ENCODE measurements around the gene ACP4. TPM values are rescaled to one million over a fixed set of nuclear protein-coding genes. Genes with fewer than 3 reads are reported as not detected.
"Not testable (repeated sequence)": the region's sequence is repeated elsewhere in the genome, so short reads cannot be mapped to it uniquely, and the experiment has no call there.

The ACP4 gene
- total RNA-seq, 1 donor, result not detected

GRCh38 chr19:50779504-50780457, 10.4 kb upstream of the ACP4 start:
- no peak overlapping the region for H3K4me3 ChIP-seq (ENCODE audit: low read depth, low read length)
- TF ChIP-seq CTCF (IDR thresholded peaks at IDR 0.05; ENCODE audit: insufficient read depth, low read length), result no peak
- no peak for DNase-seq (ENCODE audit: low read depth)

GRCh38 chr19:50780753-50781435, 9.3 kb upstream of the ACP4 start:
- DNase-seq (ENCODE audit: low read depth), result no peak
- no peak for TF ChIP-seq CTCF (IDR thresholded peaks at IDR 0.05; ENCODE audit: insufficient read depth, low read length)
- no peak overlapping the region for H3K4me3 ChIP-seq (ENCODE audit: low read depth, low read length)

GRCh38 chr19:50783848-50784152, 6.4 kb upstream of the ACP4 start:
- DNase-seq (ENCODE audit: low read depth); H3K4me3 ChIP-seq (ENCODE audit: low read depth, low read length): not testable (repeated sequence)

- DNase-seq (ENCODE audit: low read depth), result no peak
- TF ChIP-seq CTCF (IDR thresholded peaks at IDR 0.05; ENCODE audit: insufficient read depth, low read length), result no peak
- no peak overlapping the region for H3K4me3 ChIP-seq (ENCODE audit: low read depth, low read length)
These were observed 5.5 kb upstream of the ACP4 start for GRCh38 chr19:50784710-50785109.

GRCh38 chr19:50785329-50785728, 4.9 kb upstream of the ACP4 start:
- DNase-seq (ENCODE audit: low read depth), result no peak
- no peak overlapping the region for H3K4me3 ChIP-seq (ENCODE audit: low read depth, low read length)
- TF ChIP-seq CTCF (IDR thresholded peaks at IDR 0.05; ENCODE audit: insufficient read depth, low read length), result no peak

- no peak for TF ChIP-seq CTCF (IDR thresholded peaks at IDR 0.05; ENCODE audit: insufficient read depth, low read length)
- no peak for DNase-seq (ENCODE audit: low read depth)
- no peak overlapping the region for H3K4me3 ChIP-seq (ENCODE audit: low read depth, low read length)
These were observed 780 bp downstream of the ACP4 start for GRCh38 chr19:50790922-50791467.

- H3K4me3 ChIP-seq (ENCODE audit: low read depth, low read length), result no peak overlapping the region
- no peak for TF ChIP-seq CTCF (IDR thresholded peaks at IDR 0.05; ENCODE audit: insufficient read depth, low read length)
- no peak for DNase-seq (ENCODE audit: low read depth)
These were observed 1.5 kb downstream of the ACP4 start for GRCh38 chr19:50791594-50792271.

Data from fibroblast of the aortic adventitia (primary cell).